ENCODE measurements around the gene PROB1. TPM values are rescaled to one million over a fixed set of nuclear protein-coding genes. Genes with fewer than 3 reads are reported as not detected.
A peak's percentile ranks its signal among the peaks of the same experiment; 100 is the strongest.
"Not testable (repeated sequence)": the region's sequence is repeated elsewhere in the genome, so short reads cannot be mapped to it uniquely, and the experiment has no call there.

PROB1 gene
- total RNA-seq, 2 experiments from 2014 or later = 5.5 to 6.2 TPM

GRCh38 chr5:139417214-139417613, 22.3 kb upstream of the PROB1 start:
- H3K27me3 Mint-ChIP-seq = no peaks in the 10 kb centered on the region
- peaks cover 44% of the 10 kb centered on the region for H3K36me3 Mint-ChIP-seq
- H3K4me3 Mint-ChIP-seq = no peak overlapping the region
- H3K9me3 Mint-ChIP-seq = no peaks in the 10 kb centered on the region
- H3K4me1 Mint-ChIP-seq = peaks cover 46% of the 10 kb centered on the region
- DNase-seq = no peak
- H3K27ac Mint-ChIP-seq = peak overlapping the region; percentile 96

DNA sequence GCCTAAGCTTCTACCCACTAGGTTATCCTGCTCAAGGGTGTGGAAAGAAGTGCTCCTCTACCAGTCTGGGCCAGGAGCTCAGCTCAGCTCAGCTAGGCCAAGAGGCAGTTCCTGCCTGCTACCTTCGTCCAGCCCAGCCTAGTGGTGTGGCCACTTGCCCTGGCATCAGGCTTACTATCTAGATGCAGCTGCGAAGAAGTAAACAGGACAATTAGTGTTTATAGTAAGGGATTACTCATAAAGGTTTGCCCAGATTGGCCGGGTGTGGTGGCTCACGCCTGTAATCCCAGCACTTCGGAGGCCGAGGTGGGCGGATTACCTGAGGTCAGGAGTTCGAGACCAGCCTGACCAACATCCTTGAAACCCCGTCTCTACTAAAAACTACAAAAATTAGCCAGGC, 21.7 kb upstream of the PROB1 start:
- DNase-seq = no peak
- Mint-ChIP-seq H3K4me3 (no peak overlapping the region), H3K27ac (peak overlapping the region; percentile 96), H3K9me3 (no peaks in the 10 kb centered on the region), H3K4me1 (peaks cover 45% of the 10 kb centered on the region), H3K36me3 (peaks cover 43% of the 10 kb centered on the region), H3K27me3 (no peaks in the 10 kb centered on the region)

GRCh38 chr5:139415869-139416268, 21.0 kb upstream of the PROB1 start:
- Mint-ChIP-seq H3K9me3 (no peaks in the 10 kb centered on the region), H3K27ac (peak overlapping the region; percentile 96), H3K4me3 (peak overlapping the region; percentile 48), H3K4me1 (peaks cover 45% of the 10 kb centered on the region), H3K27me3 (no peaks in the 10 kb centered on the region), H3K36me3 (peaks cover 42% of the 10 kb centered on the region)
- DNase-seq = no peak

- H3K9me3 Mint-ChIP-seq = no peaks in the 10 kb centered on the region
- H3K27ac Mint-ChIP-seq = peak overlapping the region; percentile 96
- H3K27me3 Mint-ChIP-seq = no peaks in the 10 kb centered on the region
- peaks cover 42% of the 10 kb centered on the region for H3K36me3 Mint-ChIP-seq
- peaks cover 45% of the 10 kb centered on the region for H3K4me1 Mint-ChIP-seq
- DNase-seq = peak; percentile 63
- H3K4me3 Mint-ChIP-seq = peak overlapping the region; percentile 53
Measured at GRCh38 chr5:139415221-139415861, 20.4 kb upstream of the PROB1 start.

DNA sequence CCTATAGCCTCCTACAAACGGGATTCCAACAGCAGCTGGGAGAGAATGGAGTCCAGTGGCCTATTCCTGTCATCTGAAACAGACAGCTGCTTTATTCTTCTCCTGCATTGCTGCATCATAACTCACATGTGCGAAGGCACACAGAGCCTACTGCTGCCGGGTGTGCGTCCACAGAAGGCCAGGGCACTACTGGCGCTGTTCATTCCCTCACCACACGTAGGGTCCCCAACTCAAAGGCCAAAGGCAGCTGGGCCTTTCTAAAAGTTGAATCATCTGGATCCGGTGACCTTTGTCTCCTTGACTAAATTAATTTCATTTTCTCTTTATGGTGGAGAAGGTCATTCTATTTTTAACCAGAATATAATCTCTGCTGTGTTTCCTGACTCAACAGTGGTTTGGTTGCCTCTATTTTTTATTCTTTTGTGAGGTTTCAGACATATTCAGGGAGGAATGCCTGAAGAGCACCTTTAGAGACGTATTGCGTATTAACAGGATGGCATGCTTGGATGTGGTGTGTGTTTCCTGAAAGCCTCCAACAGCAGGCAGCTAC, 19.8 kb upstream of the PROB1 start:
- peak overlapping the region; percentile 96 for H3K27ac Mint-ChIP-seq
- no peaks in the 10 kb centered on the region for H3K27me3 Mint-ChIP-seq
- peaks cover 45% of the 10 kb centered on the region for H3K4me1 Mint-ChIP-seq

GRCh38 chr5:139413963-139414362, 19.1 kb upstream of the PROB1 start:
- Mint-ChIP-seq H3K36me3 (peaks cover 42% of the 10 kb centered on the region), H3K27ac (peak overlapping the region; percentile 96), H3K4me1 (peaks cover 45% of the 10 kb centered on the region), H3K9me3 (no peaks in the 10 kb centered on the region), H3K27me3 (no peaks in the 10 kb centered on the region), H3K4me3 (peak overlapping the region; percentile 20)
- DNase-seq = no peak

More for the DNA sequence above, 19.8 kb upstream of the PROB1 start:
- Mint-ChIP-seq H3K4me3 (peak overlapping the region; percentile 53), H3K36me3 (peaks cover 42% of the 10 kb centered on the region), H3K9me3 (no peaks in the 10 kb centered on the region)
- no peak for DNase-seq

DNA sequence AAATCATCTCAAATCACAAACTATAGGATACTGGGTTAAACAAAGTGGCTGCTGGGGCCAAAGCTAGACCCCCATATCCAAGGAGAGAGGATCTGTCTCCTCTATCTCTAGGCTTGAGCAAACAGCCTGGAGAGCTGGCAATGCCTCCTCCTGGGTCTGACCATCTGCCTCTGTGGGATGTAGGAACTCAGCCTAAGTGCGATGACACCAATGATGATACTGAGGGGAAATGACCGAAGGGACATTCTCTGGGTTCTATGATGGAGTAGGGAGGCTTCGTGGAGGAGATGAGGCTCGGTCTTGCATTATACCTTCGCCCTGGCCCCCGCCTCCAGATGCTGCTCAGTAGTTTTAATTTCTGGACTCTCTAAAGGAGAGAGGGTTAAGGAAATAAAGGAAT, 18.2 kb upstream of the PROB1 start:
- no peak for DNase-seq
- Mint-ChIP-seq H3K27ac (peak overlapping the region; percentile 96), H3K4me1 (peaks cover 45% of the 10 kb centered on the region), H3K27me3 (no peaks in the 10 kb centered on the region), H3K9me3 (no peaks in the 10 kb centered on the region), H3K36me3 (peaks cover 36% of the 10 kb centered on the region), H3K4me3 (no peak overlapping the region)

DNA sequence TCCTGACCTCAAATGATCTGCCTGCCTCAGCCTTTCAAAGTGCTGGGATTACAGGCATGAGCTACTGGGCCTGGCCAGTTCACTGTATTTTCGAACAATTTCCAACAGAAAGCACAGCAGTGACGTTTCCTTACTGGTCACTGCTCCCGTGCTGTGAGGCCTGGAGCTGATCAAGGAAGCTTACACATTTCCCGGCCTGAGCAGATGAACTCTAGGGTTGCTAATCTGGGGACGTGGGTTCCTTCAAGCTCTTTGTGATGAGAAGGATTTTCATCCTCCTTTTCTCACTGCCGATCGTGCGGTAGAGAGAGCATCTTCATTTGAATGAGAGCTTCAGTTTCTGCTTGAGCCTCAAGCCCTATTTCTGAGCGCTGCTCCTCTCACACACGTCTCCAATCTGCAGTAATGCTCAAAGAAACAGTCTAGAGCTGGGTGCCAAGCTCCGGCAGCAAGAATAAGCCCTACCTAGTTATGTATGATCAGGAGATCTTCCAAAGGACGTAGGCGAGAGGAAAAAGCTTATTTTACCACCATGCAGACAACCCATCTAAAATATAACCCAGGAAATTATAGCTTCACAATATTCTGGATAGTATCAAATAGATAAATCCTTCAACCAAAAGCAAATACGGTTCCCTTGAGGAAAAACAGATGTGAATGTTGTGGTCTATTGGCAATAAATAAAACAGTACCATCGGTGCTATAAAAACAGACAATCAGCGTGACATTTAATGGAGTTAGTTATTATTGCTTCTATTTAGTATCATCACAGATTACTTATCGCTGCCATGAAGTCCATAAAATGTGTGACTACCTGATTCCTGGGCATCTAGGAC, 16.3 kb upstream of the PROB1 start:
- no peak for DNase-seq
- no peak overlapping the region for H3K4me3 Mint-ChIP-seq
- H3K27ac Mint-ChIP-seq = no peak overlapping the region
- H3K36me3 Mint-ChIP-seq = peaks cover 18% of the 10 kb centered on the region
- H3K27me3 Mint-ChIP-seq = no peaks in the 10 kb centered on the region
- peaks cover 43% of the 10 kb centered on the region for H3K4me1 Mint-ChIP-seq
- no peaks in the 10 kb centered on the region for H3K9me3 Mint-ChIP-seq

DNA sequence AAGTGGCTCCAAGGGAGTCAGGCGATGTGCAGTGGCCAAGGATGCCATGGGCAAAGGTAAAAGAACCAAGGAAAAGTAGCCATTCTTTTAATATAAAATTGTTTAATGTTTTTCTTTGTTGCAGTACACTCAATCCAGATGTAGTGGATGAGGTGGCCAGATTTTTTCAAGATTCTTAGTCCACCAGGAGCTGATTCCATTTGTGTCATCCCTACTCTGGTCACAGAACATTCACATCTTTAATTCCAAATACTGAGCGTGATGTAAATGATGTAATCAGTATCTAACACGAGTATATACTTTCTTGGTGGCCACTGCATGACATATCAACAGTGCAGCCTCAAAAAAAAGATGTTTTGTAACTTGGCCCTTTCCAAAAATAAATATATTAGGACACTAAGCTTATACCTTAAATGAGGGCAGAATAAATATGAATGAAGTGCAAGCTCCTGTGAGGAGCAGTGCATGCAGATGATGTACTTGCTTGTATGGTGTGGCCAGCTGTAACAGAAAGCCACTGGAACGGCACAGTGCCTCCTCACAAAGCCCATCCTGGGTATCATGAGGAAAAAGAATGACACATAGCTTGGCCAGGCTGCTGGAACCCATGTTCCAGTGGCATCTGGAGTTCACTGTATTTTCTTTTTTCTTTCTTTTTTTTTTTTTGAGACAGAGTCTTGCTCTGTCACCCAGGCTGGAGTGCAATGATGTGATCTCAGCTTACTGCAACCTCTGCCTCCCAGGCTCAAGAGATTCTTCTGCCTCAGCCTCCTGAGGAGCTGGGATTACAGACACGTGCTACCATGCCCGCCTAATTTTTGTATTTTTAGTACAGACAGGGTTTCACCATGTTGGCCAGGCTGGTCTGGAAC, 15.5 kb upstream of the PROB1 start:
- H3K36me3 Mint-ChIP-seq = peaks cover 14% of the 10 kb centered on the region
- H3K4me1 Mint-ChIP-seq = peaks cover 34% of the 10 kb centered on the region
- H3K9me3 Mint-ChIP-seq = no peaks in the 10 kb centered on the region
- DNase-seq = no peak
- H3K4me3 Mint-ChIP-seq = no peak overlapping the region
- H3K27me3 Mint-ChIP-seq = no peaks in the 10 kb centered on the region
- no peak overlapping the region for H3K27ac Mint-ChIP-seq

DNA sequence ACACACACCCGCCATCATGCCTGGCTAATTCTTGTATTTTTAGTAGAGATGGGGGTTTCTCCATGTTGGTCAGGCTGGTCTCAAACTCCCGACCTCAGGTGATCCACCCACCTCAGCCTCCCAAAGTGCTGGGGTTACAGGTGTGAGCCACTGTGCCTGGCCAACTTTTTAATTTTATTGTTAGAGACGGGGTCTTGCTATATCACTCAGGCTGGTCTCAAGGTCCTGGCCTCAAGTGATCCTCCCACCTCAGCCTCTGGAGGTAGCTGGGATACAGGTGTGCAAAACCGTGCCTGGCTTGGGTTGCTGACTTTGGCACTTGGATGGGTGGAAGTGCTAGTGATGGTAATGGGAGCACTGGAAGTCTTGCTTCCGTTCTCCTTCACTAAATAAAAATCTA, 14.2 kb upstream of the PROB1 start:
- not testable (repeated sequence) for H3K27ac Mint-ChIP-seq, H3K27me3 Mint-ChIP-seq, H3K9me3 Mint-ChIP-seq, DNase-seq, H3K36me3 Mint-ChIP-seq, H3K4me3 Mint-ChIP-seq
- peaks cover 29% of the 10 kb centered on the region for H3K4me1 Mint-ChIP-seq

GRCh38 chr5:139408191-139408590, 13.3 kb upstream of the PROB1 start:
- H3K4me3 Mint-ChIP-seq = no peak overlapping the region
- H3K27me3 Mint-ChIP-seq = no peaks in the 10 kb centered on the region
- no peak overlapping the region for H3K27ac Mint-ChIP-seq
- H3K9me3 Mint-ChIP-seq = no peaks in the 10 kb centered on the region
- H3K36me3 Mint-ChIP-seq = peaks cover 1% of the 10 kb centered on the region
- peaks cover 26% of the 10 kb centered on the region for H3K4me1 Mint-ChIP-seq
- no peak for DNase-seq

GRCh38 chr5:139407517-139407916, 12.6 kb upstream of the PROB1 start:
- Mint-ChIP-seq H3K36me3 (peaks cover 1% of the 10 kb centered on the region), H3K27ac (no peak overlapping the region), H3K27me3 (no peaks in the 10 kb centered on the region), H3K4me1 (peaks cover 27% of the 10 kb centered on the region), H3K4me3 (no peak overlapping the region), H3K9me3 (no peaks in the 10 kb centered on the region)
- no peak for DNase-seq

DNA sequence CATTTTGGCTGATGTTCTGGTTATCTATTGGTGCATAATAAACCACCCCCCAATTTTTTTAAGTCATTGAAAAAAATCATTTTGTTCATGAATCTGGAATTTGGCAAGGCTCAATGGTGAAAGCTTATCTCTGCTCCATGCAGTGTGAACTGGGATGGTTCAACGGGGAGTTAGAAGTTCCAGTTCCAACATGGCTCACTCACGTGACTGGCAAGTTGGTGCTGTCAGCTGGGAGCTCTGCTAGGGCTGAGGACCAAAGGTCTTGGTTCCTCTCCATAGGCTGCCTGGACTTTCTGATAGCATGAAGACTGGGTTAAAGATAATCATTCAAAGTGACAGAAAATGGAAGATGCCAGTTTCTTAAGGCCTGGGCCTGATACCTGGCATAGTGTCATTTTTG, 12.1 kb upstream of the PROB1 start:
- Mint-ChIP-seq H3K9me3 (no peaks in the 10 kb centered on the region), H3K27me3 (no peaks in the 10 kb centered on the region), H3K4me1 (peaks cover 28% of the 10 kb centered on the region), H3K36me3 (peaks cover 1% of the 10 kb centered on the region), H3K4me3 (no peak overlapping the region), H3K27ac (no peak overlapping the region)
- DNase-seq = no peak

DNA sequence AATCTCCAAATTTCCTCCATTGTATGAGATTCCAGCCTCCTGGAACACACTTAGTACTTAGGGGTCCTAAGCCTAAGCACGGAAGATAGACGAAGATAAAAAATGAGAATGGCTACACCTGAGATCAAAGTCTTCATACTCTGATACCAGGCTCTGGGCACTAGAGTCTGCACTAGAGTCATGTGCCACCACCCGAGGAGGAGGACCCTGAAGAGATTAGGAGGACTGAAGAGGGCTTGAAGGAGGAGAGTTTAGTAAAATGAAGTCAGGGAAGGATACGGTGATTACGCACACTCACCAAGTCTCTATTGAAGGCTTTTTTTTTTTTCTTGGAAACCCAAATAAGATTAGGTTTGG, 9.6 kb upstream of the PROB1 start:
- H3K9me3 Mint-ChIP-seq = no peaks in the 10 kb centered on the region
- no peaks in the 10 kb centered on the region for H3K27me3 Mint-ChIP-seq
- no peak for DNase-seq
- H3K4me1 Mint-ChIP-seq = peaks cover 34% of the 10 kb centered on the region
- H3K4me3 Mint-ChIP-seq = peak overlapping the region; percentile 93
- peak overlapping the region; percentile 100 for H3K27ac Mint-ChIP-seq
- H3K36me3 Mint-ChIP-seq = no peaks in the 10 kb centered on the region
